Natural killer cell treated with Interleukin-12 subunit alpha and Interleukin-12 subunit beta and Interleukin-15 and Interleukin-18, amount 100 ng/mL, for 72 hours (primary cell): ENCODE results near the gene C7orf57. TPM values are rescaled to one million over a fixed set of nuclear protein-coding genes. Genes with fewer than 3 reads are reported as not detected.

Experiments used
- ATAC-seq, 2 donors: fragments of 150-1000 bp; cut with Tn5 transposase in 1 of 2; sonication (Bioruptor Pico), chemical (Tn5 transposase) in 1 of 2; 2 replicates each; pipeline ENCODE4 v1.10.0; 2021
- DNase-seq: peaks from one replicate; pipeline ENCODE4 v3.0.0; 2022; ENCODE audit warnings: low spot score
- H3K27ac Mint-ChIP-seq, 2 donors: 1 replicate in 1 of 2; 2 replicates in 1 of 2; pipeline ENCODE4 v1.8.0; 2022; ENCODE audit warnings: mixed read lengths in 2 of 2, mild to moderate bottlenecking in 1 of 2, moderate library complexity in 1 of 2
- H3K27me3 Mint-ChIP-seq, 2 donors: 1 replicate in 1 of 2; 2 replicates in 1 of 2; pipeline ENCODE4 v1.8.0; 2022; ENCODE audit warnings: mixed read lengths in 2 of 2
- H3K36me3 Mint-ChIP-seq: one replicate; pipeline ENCODE4 v1.8.0; 2022; ENCODE audit warnings: mixed read lengths
- H3K4me1 Mint-ChIP-seq, 2 donors: 1 replicate in 1 of 2; 2 replicates in 1 of 2; pipeline ENCODE4 v1.8.0; 2022; ENCODE audit warnings: low read depth in 2 of 2, mixed read lengths in 2 of 2, mild to moderate bottlenecking in 1 of 2
- H3K4me3 Mint-ChIP-seq: one replicate; pipeline ENCODE4 v1.8.0; 2022; ENCODE audit warnings: mixed read lengths
- H3K9me3 Mint-ChIP-seq: 2 replicates; pipeline ENCODE4 v1.8.0; 2022; ENCODE audit warnings: mixed read lengths
- total RNA-seq, 2 donors: library from RNA; stranded (reverse); gene quantifications; one replicate each; pipeline ENCODE4 v1.2.3, GENCODE V29; 2022

Gene C7orf57
- total RNA-seq, 2 donors from 2014 or later: 0.56 to 0.57 TPM

GRCh38 chr7:48097521-48098231, 62.3 kb downstream of the C7orf57 start:
- Mint-ChIP-seq H3K27ac (peak overlapping the region; percentile 97 to 100), H3K27me3 (no peaks in the 10 kb centered on the region), H3K9me3 (no peaks in the 10 kb centered on the region), H3K4me3 (peak overlapping the region; percentile 91), H3K36me3 (peaks cover 66% of the 10 kb centered on the region), H3K4me1 (peaks cover 74 to 81% of the 10 kb centered on the region in 2 donors)
- no peak for DNase-seq
- peak; percentile 75 to 80 for ATAC-seq

GRCh38 chr7:48098846-48099245, 63.5 kb downstream of the C7orf57 start:
- ATAC-seq: no peak
- no peaks in the 10 kb centered on the region for H3K9me3 Mint-ChIP-seq
- H3K27ac Mint-ChIP-seq: peak overlapping the region; percentile 97 to 100
- H3K27me3 Mint-ChIP-seq: no peaks in the 10 kb centered on the region
- H3K4me1 Mint-ChIP-seq: peaks cover 69 to 70% of the 10 kb centered on the region in 2 donors
- peak overlapping the region; percentile 91 for H3K4me3 Mint-ChIP-seq
- no peak for DNase-seq
- peaks cover 67% of the 10 kb centered on the region for H3K36me3 Mint-ChIP-seq

GRCh38 chr7:48099781-48100180, 64.4 kb downstream of the C7orf57 start:
- Mint-ChIP-seq H3K4me1 (peaks cover 60 to 66% of the 10 kb centered on the region in 2 donors), H3K4me3 (peak overlapping the region; percentile 56), H3K27ac (peak overlapping the region; percentile 97 to 100), H3K27me3 (no peaks in the 10 kb centered on the region), H3K36me3 (peaks cover 65% of the 10 kb centered on the region), H3K9me3 (no peaks in the 10 kb centered on the region)
- ATAC-seq (no peak), DNase-seq (no peak)

- peaks cover 45 to 57% of the 10 kb centered on the region in 2 donors for H3K4me1 Mint-ChIP-seq
- ATAC-seq: no peak
- no peak for DNase-seq
- H3K4me3 Mint-ChIP-seq: no peak overlapping the region
- H3K27me3 Mint-ChIP-seq: no peaks in the 10 kb centered on the region
- peak overlapping the region in 1 of 2 donors; percentile 25 for H3K27ac Mint-ChIP-seq
- peaks cover 57% of the 10 kb centered on the region for H3K36me3 Mint-ChIP-seq
- no peaks in the 10 kb centered on the region for H3K9me3 Mint-ChIP-seq
Observed at GRCh38 chr7:48101352-48101751, 66.0 kb downstream of the C7orf57 start.

- peaks cover 58% of the 10 kb centered on the region for H3K36me3 Mint-ChIP-seq
Observed at GRCh38 chr7:48101968-48102367, 66.6 kb downstream of the C7orf57 start.

GRCh38 chr7:48102530-48102929, 67.2 kb downstream of the C7orf57 start:
- DNase-seq: no peak

More at GRCh38 chr7:48101968-48102367, 66.6 kb downstream of the C7orf57 start:
- DNase-seq (no peak), ATAC-seq (no peak)
- H3K4me1 Mint-ChIP-seq: peaks cover 39 to 52% of the 10 kb centered on the region in 2 donors
- H3K27me3 Mint-ChIP-seq: no peaks in the 10 kb centered on the region
- H3K27ac Mint-ChIP-seq: peak overlapping the region; percentile 75 to 76
- no peak overlapping the region for H3K4me3 Mint-ChIP-seq
- H3K9me3 Mint-ChIP-seq: no peaks in the 10 kb centered on the region

GRCh38 chr7:48105045-48105444, 69.7 kb downstream of the C7orf57 start:
- Mint-ChIP-seq H3K9me3 (no peaks in the 10 kb centered on the region), H3K27ac (peak overlapping the region; percentile 48 to 66), H3K4me3 (no peak overlapping the region), H3K4me1 (peaks cover 15 to 34% of the 10 kb centered on the region in 2 donors), H3K36me3 (peaks cover 42% of the 10 kb centered on the region), H3K27me3 (no peaks in the 10 kb centered on the region)
- ATAC-seq (no peak), DNase-seq (no peak)

More at GRCh38 chr7:48102530-48102929, 67.2 kb downstream of the C7orf57 start:
- Mint-ChIP-seq H3K36me3 (peaks cover 58% of the 10 kb centered on the region), H3K4me1 (peaks cover 34 to 48% of the 10 kb centered on the region in 2 donors), H3K27ac (peak overlapping the region; percentile 75 to 76), H3K4me3 (no peak overlapping the region), H3K9me3 (no peaks in the 10 kb centered on the region), H3K27me3 (no peaks in the 10 kb centered on the region)
- ATAC-seq: no peak

- no peaks in the 10 kb centered on the region for H3K27me3 Mint-ChIP-seq
- peaks cover 16 to 34% of the 10 kb centered on the region in 2 donors for H3K4me1 Mint-ChIP-seq
- no peak for DNase-seq
- H3K27ac Mint-ChIP-seq: peak overlapping the region; percentile 12 to 61
- no peak for ATAC-seq
- H3K4me3 Mint-ChIP-seq: no peak overlapping the region
- peaks cover 38% of the 10 kb centered on the region for H3K36me3 Mint-ChIP-seq
- no peaks in the 10 kb centered on the region for H3K9me3 Mint-ChIP-seq
Observed at GRCh38 chr7:48106906-48107659, 71.7 kb downstream of the C7orf57 start.

GRCh38 chr7:48107926-48108472, 72.7 kb downstream of the C7orf57 start:
- no peak for ATAC-seq
- DNase-seq: no peak

GRCh38 chr7:48108959-48109847, 73.9 kb downstream of the C7orf57 start:
- Mint-ChIP-seq H3K27ac (peak overlapping the region; percentile 53 to 70), H3K27me3 (no peaks in the 10 kb centered on the region), H3K4me3 (no peak overlapping the region), H3K4me1 (peaks cover 9 to 21% of the 10 kb centered on the region in 2 donors), H3K36me3 (peaks cover 24% of the 10 kb centered on the region), H3K9me3 (no peaks in the 10 kb centered on the region)
- DNase-seq (no peak), ATAC-seq (no peak)

More at GRCh38 chr7:48107926-48108472, 72.7 kb downstream of the C7orf57 start:
- no peaks in the 10 kb centered on the region for H3K27me3 Mint-ChIP-seq
- H3K27ac Mint-ChIP-seq: no peak overlapping the region
- H3K9me3 Mint-ChIP-seq: no peaks in the 10 kb centered on the region
- H3K4me1 Mint-ChIP-seq: peaks cover 9 to 26% of the 10 kb centered on the region in 2 donors
- no peak overlapping the region for H3K4me3 Mint-ChIP-seq
- peaks cover 31% of the 10 kb centered on the region for H3K36me3 Mint-ChIP-seq

GRCh38 chr7:48109848-48110663, 74.7 kb downstream of the C7orf57 start:
- Mint-ChIP-seq H3K27me3 (no peaks in the 10 kb centered on the region), H3K9me3 (no peaks in the 10 kb centered on the region), H3K27ac (peak overlapping the region; percentile 53 to 70), H3K4me3 (no peak overlapping the region), H3K4me1 (peaks cover 9 to 15% of the 10 kb centered on the region in 2 donors), H3K36me3 (peaks cover 17% of the 10 kb centered on the region)
- ATAC-seq (peak; percentile 85 to 88), DNase-seq (peak; percentile 82)

GRCh38 chr7:48110868-48111267, 75.5 kb downstream of the C7orf57 start:
- peaks cover 15% of the 10 kb centered on the region for H3K36me3 Mint-ChIP-seq
- DNase-seq (no peak), ATAC-seq (no peak)
- H3K4me1 Mint-ChIP-seq: peaks cover 11 to 15% of the 10 kb centered on the region in 2 donors
- H3K27ac Mint-ChIP-seq: no peak overlapping the region
- no peak overlapping the region for H3K4me3 Mint-ChIP-seq
- peaks cover 0 to under 1% of the 10 kb centered on the region in 2 donors for H3K27me3 Mint-ChIP-seq
- H3K9me3 Mint-ChIP-seq: no peaks in the 10 kb centered on the region
